Measurements from ENCODE around the gene ADAMTS20.

Gene ADAMTS20

DNA sequence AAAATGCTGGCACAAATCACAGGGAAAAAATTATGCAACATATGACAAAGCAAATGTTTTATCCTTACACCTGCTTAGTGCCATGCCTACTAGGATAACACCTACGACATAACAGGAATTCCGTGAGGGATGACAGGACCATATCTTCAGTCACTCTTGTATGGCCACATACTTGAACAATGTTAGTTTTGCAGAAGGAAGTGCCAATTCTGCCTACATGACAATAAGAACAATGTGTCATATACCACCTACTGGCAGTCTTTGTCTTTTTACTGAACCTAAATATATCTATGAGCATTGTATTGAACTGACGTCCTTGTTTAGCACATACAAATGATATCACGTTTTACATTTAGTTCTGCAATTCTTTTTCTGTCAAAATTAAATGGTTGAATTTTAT, 234.0 kb downstream of the ADAMTS20 start:
- no peak overlapping the region for H3K4me3 ChIP-seq (ENCODE audit: low read depth, low read length)
- no peak for DNase-seq (ENCODE audit: low read depth)
- TF ChIP-seq, protein P1, sequence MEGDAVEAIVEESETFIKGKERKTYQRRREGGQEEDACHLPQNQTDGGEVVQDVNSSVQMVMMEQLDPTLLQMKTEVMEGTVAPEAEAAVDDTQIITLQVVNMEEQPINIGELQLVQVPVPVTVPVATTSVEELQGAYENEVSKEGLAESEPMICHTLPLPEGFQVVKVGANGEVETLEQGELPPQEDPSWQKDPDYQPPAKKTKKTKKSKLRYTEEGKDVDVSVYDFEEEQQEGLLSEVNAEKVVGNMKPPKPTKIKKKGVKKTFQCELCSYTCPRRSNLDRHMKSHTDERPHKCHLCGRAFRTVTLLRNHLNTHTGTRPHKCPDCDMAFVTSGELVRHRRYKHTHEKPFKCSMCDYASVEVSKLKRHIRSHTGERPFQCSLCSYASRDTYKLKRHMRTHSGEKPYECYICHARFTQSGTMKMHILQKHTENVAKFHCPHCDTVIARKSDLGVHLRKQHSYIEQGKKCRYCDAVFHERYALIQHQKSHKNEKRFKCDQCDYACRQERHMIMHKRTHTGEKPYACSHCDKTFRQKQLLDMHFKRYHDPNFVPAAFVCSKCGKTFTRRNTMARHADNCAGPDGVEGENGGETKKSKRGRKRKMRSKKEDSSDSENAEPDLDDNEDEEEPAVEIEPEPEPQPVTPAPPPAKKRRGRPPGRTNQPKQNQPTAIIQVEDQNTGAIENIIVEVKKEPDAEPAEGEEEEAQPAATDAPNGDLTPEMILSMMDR (IDR thresholded peaks at IDR 0.05; ENCODE audit: insufficient read depth, low read depth, low read length, missing control alignments), result no peak

- DNase-seq (ENCODE audit: low read depth), result no peak
- no peak overlapping the region for H3K4me3 ChIP-seq (ENCODE audit: low read depth, low read length)
- TF ChIP-seq, protein P1 (IDR thresholded peaks at IDR 0.05; ENCODE audit: insufficient read depth, low read depth, low read length, missing control alignments), result no peak
Observed at GRCh38 chr12:43317156-43317555, 234.8 kb downstream of the ADAMTS20 start.

DNA sequence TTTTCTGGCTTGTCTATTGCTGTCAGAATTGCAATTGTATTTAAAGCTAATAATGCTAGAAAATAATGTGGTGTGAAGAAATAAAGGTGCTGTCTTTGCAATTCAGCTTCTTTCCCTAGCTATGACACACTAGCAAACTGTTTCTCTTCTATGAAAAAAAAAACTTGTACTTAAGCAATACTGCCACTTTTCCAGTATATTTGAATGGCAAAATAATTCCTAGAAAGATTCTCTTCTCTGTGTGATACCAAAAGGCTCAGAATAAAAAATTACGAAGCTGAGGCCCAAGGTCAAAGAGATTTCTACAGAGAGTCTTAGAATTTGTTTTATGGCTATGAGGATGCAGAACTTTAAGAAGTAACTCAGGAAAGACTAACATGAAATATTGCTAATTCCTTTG, 235.5 kb downstream of the ADAMTS20 start:
- TF ChIP-seq, protein P1 (IDR thresholded peaks at IDR 0.05; ENCODE audit: insufficient read depth, low read depth, low read length, missing control alignments), result no peak
- H3K4me3 ChIP-seq (ENCODE audit: low read depth, low read length), result no peak overlapping the region
- DNase-seq (ENCODE audit: low read depth), result no peak

GRCh38 chr12:43315961-43316360, 236.0 kb downstream of the ADAMTS20 start:
- TF ChIP-seq, protein P1 (IDR thresholded peaks at IDR 0.05; ENCODE audit: insufficient read depth, low read depth, low read length, missing control alignments), result no peak
- no peak overlapping the region for H3K4me3 ChIP-seq (ENCODE audit: low read depth, low read length)
- DNase-seq (ENCODE audit: low read depth), result no peak

GRCh38 chr12:43312991-43313505, 239.0 kb downstream of the ADAMTS20 start:
- no peak for DNase-seq (ENCODE audit: low read depth)
- TF ChIP-seq, protein P1 (IDR thresholded peaks at IDR 0.05; ENCODE audit: insufficient read depth, low read depth, low read length, missing control alignments), result no peak
- H3K4me3 ChIP-seq (ENCODE audit: low read depth, low read length), result no peak overlapping the region

- no peak overlapping the region for H3K4me3 ChIP-seq (ENCODE audit: low read depth, low read length)
- no peak for DNase-seq (ENCODE audit: low read depth)
- TF ChIP-seq, protein P1 (IDR thresholded peaks at IDR 0.05; ENCODE audit: insufficient read depth, low read depth, low read length, missing control alignments), result no peak
Observed at GRCh38 chr12:43310596-43310995, 241.4 kb downstream of the ADAMTS20 start.

DNA sequence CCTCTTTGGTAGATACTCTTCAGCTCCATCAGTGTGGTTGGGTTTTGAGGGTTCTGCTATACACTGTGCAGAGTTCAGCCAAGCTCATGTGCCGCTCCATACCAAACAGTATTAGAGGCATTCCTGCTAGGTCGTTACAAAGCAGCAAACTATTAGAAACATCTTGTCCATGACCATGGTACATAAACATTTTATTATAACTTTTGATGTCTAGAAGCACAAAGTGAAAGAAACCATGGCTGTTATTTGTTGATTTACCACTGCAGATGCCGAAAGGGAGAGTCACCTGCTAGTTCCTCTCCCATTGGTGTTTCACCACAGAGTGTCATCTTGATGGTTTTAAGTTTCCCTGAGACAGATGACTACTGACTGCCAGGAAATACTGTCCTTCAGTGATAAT, 242.0 kb downstream of the ADAMTS20 start:
- no peak overlapping the region for H3K4me3 ChIP-seq (ENCODE audit: low read depth, low read length)
- TF ChIP-seq, protein P1 (IDR thresholded peaks at IDR 0.05; ENCODE audit: insufficient read depth, low read depth, low read length, missing control alignments), result no peak
- no peak for DNase-seq (ENCODE audit: low read depth)
